Stimulated activated CD4-positive, alpha-beta T cell treated with anti-CD3 and anti-CD28 coated beads, Interleukin-1b, Interleukin-23, amount 100 ng/mL, for 24 hours (primary cell): ENCODE data around the gene ASCC1.

ENCODE experiments used
- DNase-seq, 4 experiments: peaks; one replicate each; pipeline ENCODE4 v3.0.0-alpha.2; 2020; ENCODE audit warnings: low read depth in 4 of 4, low spot score in 1 of 4

The ASCC1 gene

GRCh38 chr10:72086466-72087391, 129.3 kb downstream of the ASCC1 start:
- peak in 1 of 4 experiments; percentile 43 for DNase-seq

DNA sequence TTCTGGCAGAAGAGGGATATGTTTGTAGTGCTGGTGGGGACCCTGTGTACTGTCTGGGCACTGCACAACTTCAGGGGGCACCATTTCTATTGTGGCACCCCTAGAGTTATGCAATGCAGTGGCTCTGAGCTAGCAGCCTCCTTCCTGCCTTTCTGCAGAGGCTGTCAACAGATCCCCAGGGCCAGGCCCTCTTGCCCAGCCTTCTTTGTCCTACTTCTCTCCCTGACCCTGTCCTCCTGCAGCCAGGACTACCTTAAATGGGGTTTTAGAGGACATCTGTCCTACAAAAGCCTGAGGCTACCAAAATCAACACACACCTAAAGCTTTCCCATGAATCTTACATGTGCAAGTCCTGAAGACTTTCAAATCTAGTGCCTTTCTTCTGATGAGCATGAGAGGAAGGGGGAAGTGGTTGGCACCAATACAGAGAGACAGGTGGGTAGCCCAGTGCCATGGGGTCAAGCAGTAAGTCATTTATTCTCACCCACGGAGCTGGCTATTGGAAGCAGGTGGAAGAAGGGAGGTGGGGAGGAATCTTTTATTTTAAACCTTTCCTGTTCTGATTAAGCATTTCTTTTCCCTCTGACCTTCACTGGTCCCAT, 130.1 kb downstream of the ASCC1 start:
- no peak for DNase-seq

DNA sequence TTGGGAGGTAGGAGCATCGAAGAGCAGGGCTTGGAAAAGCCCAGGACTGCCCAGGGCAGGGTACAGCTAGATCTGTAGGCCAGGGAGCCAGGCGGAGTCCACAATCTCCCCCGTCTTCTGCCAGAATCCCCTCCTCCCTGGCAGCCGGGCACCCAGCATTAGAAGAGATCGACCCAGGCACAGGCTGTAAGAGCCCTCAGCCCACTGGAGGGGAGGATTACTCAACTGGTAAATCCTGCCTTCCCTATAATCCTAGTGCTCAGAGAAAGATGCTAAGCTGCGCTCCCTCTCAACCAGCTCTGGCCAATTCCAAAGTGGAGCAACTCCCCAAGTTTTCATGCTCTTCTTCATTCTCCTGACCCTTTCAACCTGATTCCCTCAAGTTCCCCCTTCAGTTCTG, 130.9 kb downstream of the ASCC1 start:
- DNase-seq, result no peak

DNA sequence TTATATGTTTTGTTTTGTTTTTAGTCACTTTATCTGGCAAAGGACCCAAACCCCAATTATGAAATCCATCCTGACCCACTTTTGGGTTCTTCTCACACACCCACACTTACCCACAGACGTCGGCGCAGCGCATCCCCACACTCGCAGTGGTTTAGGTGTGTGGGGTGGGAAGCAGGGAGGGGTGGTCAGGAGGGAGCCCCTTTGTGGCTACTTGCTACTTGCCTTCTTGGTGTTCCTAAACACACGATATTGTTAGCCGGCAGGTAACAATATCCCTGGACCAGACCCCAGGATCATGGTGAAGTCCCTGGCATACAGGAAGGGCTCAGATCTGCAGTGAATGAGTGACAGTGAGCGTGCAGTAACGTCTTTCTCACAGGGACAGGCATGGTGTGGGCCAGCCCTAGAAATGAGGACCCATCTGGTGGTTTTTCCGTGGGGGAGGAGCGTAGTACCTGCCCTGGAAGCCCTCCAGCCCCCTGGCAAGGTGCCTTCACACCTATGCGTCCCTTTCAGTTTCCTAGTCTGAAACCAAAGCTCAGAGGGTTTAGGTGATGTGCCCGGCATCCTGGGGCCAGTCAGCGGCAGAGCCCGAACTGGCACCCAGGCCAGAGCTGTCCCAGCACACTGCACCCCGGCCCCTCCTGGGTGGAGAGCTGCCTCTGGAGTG, 132.2 kb downstream of the ASCC1 start:
- peak in 1 of 4 experiments; percentile 42 for DNase-seq

- DNase-seq, result no peak
Observed at GRCh38 chr10:72082856-72083789, 133.0 kb downstream of the ASCC1 start.

- no peak for DNase-seq
Observed at GRCh38 chr10:72081772-72082590, 134.1 kb downstream of the ASCC1 start.

DNA sequence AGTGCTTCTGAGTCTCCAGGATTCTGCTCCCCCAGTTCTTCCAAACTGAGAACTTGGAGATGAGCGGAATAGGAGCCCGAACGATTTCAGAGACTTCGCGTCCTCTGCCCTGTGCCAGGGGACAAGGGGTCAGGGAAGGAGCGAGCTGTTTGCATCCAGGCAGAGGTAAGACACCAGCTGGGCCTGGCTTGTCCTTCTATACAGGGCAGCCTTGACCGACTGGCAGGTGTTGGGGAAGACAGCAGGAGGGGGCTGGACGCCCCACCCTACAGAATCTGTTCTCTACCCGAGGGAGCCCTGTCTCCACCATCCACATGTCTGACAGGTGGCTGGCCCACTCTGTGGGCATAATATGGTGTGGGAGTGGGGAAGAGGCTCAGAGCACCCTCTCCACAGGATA, 134.9 kb downstream of the ASCC1 start:
- DNase-seq, result no peak

DNA sequence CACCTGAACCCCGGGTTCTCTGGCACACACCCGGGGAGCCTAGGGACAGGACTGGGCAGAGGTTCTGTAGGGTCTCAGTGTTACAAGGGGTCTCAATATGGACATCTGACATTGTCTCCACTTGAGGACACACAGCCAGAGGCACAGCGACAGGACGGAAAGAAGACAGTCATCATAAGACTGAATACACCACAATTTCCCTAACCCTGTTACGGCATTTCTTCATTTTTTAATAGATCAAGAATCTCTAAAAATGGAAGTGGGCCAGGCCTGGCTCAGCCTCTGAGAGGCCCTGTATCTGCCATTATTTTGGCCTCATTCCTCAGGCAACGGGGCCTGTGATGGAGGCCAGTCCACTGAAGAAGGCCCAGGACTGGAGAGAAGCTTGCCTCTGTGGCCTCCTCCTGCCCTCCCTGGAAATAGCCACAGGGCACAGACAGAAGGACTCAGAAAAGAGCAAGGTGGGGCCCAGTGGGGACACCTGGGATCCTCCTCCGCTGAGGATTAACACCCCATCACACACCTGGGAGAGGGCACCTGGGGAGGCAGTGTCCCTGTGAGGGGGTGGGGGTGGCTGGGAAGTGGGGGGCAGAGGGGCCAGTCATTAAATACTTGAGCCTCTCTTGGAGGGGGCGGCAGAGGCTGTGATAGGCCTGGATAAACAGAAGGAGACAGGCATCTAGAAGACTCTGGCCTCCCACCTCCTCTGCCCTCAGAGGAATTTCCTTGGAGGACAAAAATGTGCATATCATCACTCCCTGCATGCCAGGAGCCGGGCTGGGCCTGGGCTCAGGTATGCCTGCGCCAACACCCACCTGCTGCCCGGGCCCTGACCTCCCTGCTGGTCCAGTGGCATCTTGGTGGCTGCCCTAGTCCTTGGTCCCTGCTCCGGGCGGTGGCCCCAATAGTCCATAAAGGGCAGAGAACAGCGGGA, 135.8 kb downstream of the ASCC1 start:
- no peak for DNase-seq

DNA sequence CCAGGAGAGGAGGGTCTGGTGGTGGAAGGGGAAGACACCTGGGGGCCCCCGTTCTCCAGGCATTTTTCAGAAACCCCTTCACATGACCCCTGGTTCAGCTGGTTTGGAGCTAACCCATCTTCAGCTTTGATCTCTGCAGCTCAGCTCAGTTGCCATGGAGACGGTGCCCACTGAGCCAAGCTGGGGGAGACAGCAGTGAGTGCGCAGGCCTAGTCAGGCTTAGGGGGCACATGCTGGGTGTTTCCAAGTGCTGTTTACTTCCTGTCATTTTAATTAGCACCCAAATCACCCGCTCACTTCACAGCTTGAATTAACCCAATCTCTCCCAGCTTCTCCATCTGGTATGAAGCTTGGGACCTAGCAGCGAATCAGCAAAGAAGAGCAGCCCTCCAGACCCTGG, 136.7 kb downstream of the ASCC1 start:
- DNase-seq, result no peak

- no peak for DNase-seq
Observed at GRCh38 chr10:72077275-72077990, 138.6 kb downstream of the ASCC1 start.

- no peak for DNase-seq
Observed at GRCh38 chr10:72076756-72077155, 139.3 kb downstream of the ASCC1 start.

GRCh38 chr10:72075376-72076115, 140.5 kb downstream of the ASCC1 start:
- DNase-seq, result no peak

GRCh38 chr10:72074574-72075375, 141.3 kb downstream of the ASCC1 start:
- no peak for DNase-seq

- DNase-seq, result no peak
Observed at GRCh38 chr10:72073708-72074573, 142.1 kb downstream of the ASCC1 start.

GRCh38 chr10:72072639-72073038, 143.4 kb downstream of the ASCC1 start:
- no peak for DNase-seq

DNA sequence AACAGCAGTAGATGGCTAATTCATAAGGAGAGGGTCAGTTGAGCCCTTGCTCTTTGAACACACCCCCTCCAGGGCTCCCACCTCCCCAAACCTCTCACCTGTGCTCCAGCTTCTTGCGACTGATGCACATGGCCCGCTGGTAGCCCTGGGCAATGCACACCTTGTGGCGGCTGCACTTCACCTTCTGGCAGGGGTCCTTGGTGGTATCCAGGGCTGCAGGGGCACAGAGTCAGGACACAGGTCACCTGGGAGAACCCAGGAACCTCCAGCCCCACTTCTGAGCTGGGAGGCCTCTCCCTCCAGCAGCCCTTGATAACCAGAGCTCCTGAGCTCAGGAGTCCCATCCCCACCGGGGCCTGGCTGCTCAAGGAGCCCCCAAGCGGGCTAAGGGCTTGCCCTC, 144.0 kb downstream of the ASCC1 start:
- no peak for DNase-seq
